ENCODE results near the gene PBX1.
"Not testable (repeated sequence)": the region's sequence is repeated elsewhere in the genome, so short reads cannot be mapped to it uniquely, and the experiment has no call there.

PBX1 gene

GRCh38 chr1:164558461-164559341 lies at the start of gene PBX1:
PBX1 (plus strand) TSS chr1:164559184.
- peak; percentile 85 for DNase-seq

- DNase-seq = no peak
Measured at GRCh38 chr1:164510435-164510834, 48.5 kb upstream of the PBX1 start.

GRCh38 chr1:164511001-164511705 lies 47.8 kb upstream of the PBX1 start:
- no peak for DNase-seq

GRCh38 chr1:164515231-164515630 lies 43.8 kb upstream of the PBX1 start:
- no peak for DNase-seq

- DNase-seq = no peak
Measured at GRCh38 chr1:164515711-164516331, 43.2 kb upstream of the PBX1 start.

- no peak for DNase-seq
Measured at GRCh38 chr1:164516591-164516990, 42.4 kb upstream of the PBX1 start.

- no peak for DNase-seq
Measured at GRCh38 chr1:164518692-164519332, 40.2 kb upstream of the PBX1 start.

- DNase-seq = no peak
Measured at GRCh38 chr1:164519426-164519825, 39.6 kb upstream of the PBX1 start.

- DNase-seq = no peak
Measured at GRCh38 chr1:164524810-164525209, 34.2 kb upstream of the PBX1 start.

GRCh38 chr1:164534863-164535610 lies 23.9 kb upstream of the PBX1 start:
- no peak for DNase-seq

GRCh38 chr1:164552463-164552988 lies 6.5 kb upstream of the PBX1 start:
- DNase-seq = not testable (repeated sequence)

- no peak for DNase-seq
Measured at GRCh38 chr1:164557270-164557669, 1.7 kb upstream of the PBX1 start.

- DNase-seq = no peak
Measured at GRCh38 chr1:164559342-164560051, 513 bp downstream of the PBX1 start.

GRCh38 chr1:164560121-164560541 lies 1.1 kb downstream of the PBX1 start:
- DNase-seq = no peak

GRCh38 chr1:164560556-164560955 lies 1.6 kb downstream of the PBX1 start:
- no peak for DNase-seq

- DNase-seq = no peak
Measured at GRCh38 chr1:164561007-164561406, 2.0 kb downstream of the PBX1 start.

- DNase-seq = no peak
Measured at GRCh38 chr1:164561472-164561871, 2.5 kb downstream of the PBX1 start.

- DNase-seq = no peak
Measured at GRCh38 chr1:164562061-164562460, 3.1 kb downstream of the PBX1 start.

GRCh38 chr1:164562511-164562910 lies 3.5 kb downstream of the PBX1 start:
- DNase-seq = no peak

- no peak for DNase-seq
Measured at GRCh38 chr1:164562947-164563520, 4.0 kb downstream of the PBX1 start.

GRCh38 chr1:164563721-164564360 lies 4.9 kb downstream of the PBX1 start:
- no peak for DNase-seq
